NK-92 (cell line): ENCODE results near the gene ODAPH.
"Not testable (repeated sequence)": the region's sequence is repeated elsewhere in the genome, so short reads cannot be mapped to it uniquely, and the experiment has no call there.

Source experiments
- DNase-seq: peaks from one replicate; lab custom pipeline; 2025; ENCODE audit not compliant: unreplicated experiment; lab: John Stamatoyannopoulos, UW

Gene ODAPH

DNA sequence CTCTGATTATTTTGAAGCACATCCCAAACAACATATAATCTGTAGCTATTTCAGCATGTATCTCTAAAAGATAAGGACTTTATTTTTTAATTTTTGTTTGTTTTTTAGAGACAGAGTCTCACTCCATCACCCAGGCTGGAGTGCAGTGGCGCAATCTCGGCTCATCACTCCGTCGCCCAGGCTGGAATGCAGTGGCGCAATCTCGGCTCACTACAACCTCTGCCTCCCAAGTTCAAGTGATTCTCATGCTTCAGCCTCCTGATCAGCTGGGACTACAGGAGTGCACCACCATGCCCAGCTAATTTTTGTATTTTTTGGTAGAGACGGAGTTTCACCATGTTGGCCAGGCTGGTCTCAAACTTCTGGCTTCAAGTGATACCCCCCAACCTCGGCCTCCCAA is 11.6 kb upstream of the ODAPH start:
- DNase-seq = not testable (repeated sequence)

DNA sequence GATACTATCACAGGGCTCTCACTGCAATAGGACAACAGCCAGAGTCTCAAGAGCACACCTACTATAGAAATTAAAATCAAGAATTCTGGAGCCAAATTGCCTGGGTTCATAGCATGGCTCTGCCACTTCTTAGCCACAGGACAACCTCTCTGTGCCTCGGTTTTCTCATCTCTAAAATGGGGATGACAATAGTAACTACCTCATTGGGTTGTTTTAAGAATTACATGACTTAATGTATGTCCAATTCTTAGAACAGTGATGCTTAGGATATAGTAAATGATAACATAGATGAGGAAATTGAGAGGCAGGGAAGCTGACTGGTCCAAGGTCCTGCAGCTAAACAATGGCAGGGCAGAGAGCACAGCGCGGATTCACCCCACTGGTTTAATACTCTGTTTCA is 11.0 kb upstream of the ODAPH start:
- no peak for DNase-seq

DNA sequence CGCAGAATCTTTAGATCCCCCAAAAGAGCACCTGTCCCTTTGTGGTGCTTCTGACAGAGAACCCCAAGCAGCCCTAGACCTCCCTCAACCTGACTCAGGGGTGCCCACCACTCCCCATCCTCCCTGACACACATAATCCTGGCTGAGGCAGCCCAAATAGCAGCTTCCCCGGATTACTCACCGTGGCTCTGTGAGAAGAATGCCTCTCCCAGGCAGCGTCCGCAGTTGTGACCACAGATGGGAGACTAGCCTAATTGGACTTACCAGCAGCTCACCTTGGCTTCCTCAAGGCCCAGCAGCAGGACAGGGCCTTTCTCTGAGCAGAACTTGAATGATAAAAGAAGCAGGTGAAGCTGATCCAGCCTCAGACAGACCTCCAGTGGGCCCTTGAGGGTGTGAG is 10.3 kb upstream of the ODAPH start:
- no peak for DNase-seq

DNA sequence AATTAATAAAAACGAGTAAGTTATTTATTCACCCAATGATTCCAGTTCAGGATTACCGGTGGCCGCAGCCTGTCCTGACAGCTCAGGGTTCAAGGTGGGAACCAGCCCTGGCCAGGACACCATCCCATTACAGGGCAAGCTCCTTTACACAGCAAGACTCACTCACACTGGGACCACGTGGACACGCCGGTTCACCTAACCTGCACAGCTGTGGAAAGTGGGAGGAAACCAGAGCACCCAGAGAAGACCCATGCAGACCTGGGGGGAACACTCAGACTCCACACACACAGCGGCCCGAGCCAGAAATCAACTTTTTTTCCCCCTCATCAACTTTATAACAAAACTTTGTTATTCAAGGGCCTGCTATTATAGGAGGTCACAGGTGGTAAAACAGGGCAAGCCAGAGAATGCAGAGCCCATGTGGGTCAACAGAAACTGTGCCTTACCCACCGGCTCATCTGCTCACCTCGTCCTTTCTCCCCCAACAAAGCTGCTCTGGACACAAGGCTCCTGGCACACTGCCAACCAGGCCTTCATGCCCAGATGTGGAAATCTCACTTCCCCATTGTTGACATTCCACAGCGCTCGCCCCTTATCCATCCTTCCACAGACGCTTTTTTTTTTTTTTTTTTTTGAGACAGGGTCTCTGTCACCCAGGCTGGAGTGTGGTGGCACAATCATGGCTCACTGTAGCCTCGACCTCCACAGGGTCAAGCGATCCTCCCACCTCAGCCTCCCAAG is 8.0 kb upstream of the ODAPH start:
- DNase-seq = no peak

DNA sequence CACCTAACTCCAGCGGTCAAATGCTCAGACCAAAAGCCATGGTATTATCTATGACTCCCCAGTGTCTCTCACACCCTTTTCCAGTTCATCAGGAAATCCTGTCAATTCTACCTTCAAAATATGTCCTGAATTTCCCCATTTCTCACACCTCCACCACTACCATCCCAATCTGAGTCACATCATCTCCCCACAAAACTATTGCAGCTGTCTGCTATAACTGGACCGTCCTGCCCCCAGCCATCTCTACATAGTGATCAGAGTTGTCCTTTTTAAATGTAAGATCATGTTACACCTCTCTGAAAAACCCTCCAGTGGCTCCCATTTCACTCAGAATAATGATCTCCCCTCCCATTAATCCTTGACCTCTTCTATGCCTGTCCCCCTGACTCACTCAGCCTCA is 6.8 kb upstream of the ODAPH start:
- DNase-seq = no peak

DNA sequence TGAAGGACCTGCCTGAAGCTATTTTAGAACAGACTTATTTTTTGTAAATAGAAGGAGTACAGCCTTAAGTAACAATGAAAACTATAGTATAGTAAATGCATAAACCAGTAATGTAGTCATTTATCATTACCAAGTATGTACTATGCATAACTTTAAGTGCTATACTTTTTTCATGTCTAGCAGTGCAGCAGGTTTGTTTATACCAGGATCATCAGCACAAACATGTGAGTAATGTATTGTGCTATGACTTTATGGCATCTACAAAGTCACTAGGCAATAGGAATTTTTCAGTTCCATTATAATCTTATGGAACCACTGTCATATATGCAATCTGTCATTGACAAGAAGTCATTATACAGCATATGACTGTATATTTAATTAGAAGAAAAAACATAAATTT is 3.4 kb upstream of the ODAPH start:
- no peak for DNase-seq

DNA sequence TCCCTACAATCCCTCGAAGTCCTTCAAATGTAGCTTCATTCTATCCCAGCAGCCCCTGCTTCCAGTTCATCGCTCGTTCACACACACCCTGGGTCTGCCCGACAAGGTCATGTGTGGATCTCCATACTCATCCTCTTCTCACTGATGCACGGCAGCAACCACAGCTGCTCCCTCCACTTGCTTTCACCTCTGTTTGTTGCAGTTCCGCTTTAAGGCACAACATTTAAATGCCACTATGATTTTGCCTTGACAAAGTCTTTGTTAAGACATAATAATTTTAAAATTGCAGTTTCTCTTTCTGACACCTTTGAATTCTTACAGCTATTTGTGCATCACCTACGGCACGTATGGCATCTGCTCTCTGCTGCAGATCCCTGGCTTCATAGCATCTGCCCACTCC is 1.8 kb downstream of the ODAPH start:
- DNase-seq = no peak

DNA sequence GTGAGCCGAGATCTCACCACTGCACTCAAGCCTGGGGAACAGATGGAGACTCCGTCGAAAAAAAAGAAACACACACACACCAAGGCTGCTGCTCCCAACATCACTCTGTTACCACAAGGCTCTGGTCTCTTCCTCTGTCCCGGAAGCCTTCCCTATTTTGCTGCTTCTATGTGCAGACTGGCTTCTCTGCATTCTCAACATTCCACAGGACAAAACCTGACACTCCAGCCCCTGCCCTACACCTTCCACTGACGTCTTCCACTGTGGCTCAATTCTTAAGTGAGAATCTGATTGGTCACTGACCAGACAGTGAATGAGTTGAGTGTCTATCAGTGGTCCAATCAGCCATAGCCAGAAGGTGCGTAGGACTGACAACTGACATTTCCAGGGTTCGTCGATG is 5.9 kb downstream of the ODAPH start:
- no peak for DNase-seq

DNA sequence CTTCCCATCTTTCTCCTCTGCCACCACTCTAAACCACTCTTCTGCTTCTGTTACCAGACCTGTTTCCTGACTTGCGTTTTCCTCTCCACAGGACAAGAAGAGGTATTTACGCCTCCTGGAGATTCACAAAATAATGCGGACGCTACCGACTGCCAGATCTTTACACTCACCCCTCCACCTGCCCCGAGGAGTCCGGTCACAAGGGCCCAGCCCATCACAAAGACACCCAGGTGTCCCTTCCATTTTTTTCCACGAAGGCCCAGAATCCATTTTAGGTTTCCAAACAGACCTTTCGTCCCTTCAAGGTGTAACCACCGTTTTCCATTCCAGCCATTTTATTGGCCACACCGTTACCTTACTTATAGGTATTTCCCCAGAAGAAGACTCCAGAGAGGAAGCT is 8.2 kb downstream of the ODAPH start:
- DNase-seq = no peak

DNA sequence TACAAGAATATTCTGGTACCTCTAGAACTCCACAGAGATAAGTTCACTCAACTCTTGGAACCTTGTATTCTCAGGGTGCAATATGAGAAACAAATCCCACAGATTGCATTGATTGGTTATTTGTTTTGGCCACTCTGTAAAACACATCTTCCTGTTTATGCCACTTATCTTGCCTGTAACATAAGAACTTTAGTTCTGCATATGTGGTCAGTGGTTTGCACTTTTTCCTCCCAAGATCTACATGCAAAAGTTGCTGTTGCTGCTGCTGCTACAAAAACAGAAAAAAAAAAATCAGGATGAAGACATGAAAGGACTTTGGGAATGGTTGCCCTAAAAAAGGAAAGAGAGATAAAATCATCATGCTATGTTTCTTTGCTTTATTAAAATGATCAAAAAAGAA is 9.6 kb downstream of the ODAPH start:
- DNase-seq = no peak

DNA sequence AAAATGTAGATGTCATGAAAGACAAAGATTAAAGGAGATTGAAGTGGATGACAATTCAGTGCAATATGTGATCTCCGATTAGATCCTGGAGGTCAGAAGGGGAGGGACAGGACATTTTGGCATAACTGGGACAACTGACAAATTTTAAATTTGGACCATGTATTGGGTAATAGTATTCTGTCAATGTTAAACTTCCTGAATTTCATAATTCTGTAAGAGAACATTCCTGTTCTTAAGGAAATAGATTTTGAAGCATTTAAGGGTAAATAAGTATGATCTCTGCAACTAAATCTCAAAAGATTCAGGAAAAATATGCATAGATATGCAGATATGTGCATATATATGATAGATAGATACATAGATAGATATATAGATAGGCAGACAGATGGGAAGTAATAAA is 11.0 kb downstream of the ODAPH start:
- no peak for DNase-seq

DNA sequence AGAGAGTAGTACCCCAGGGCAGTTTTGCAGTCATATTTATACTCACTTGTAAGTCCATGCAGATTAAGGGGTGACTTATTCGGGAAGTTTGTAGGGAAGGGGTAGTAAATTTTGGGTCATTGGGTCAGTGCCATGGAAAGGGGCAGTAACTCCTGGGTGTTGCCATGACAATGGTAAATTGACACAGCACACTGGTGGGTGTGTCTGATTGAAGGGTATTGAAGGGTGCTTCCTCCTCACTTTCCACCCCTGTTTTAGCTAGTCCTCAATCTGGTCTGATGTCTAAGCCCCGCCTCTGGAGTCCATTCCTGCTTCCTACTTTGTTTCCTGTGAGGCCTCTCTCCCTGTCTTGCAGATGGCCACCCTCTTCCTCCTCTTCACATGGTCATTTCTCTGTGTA is 11.9 kb downstream of the ODAPH start:
- no peak for DNase-seq

DNA sequence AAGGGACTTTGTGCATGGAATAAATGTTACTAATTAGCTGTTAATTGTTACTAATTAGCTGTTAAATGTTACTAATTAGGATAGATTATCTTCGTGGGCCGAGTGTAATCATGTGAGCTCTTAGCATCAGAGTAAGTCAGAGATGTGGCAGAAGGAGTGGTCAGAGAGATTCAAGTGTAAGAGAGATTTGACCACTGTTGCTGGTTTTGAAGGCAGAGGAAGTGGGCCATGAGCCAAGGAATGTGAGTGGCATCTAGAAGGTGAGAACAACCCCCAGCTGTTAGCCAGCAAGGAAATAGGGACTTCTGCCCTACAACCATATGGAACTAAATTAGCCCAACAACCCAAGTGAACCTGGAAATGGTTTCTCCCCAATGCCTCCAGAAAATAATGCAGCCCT is 28.2 kb downstream of the ODAPH start:
- no peak for DNase-seq

DNA sequence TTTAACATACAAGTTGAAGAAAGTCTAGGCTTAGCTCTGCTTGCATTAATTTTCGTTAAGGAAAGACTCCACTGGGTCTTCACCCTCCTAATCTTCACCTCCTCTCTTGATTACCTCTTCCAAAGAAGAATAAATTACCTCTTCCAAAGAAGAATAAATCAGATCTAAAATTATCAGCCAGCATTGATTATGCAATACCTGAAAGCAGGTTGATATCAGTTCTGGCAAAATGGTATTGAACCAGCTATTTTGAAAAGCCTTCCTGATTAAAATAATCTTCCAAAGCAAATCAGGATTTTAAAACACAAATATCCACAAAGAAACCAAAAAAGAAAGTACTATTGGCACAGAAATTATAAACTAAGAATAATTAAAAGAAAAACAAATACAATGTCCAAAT is 37.5 kb downstream of the ODAPH start:
- no peak for DNase-seq

DNA sequence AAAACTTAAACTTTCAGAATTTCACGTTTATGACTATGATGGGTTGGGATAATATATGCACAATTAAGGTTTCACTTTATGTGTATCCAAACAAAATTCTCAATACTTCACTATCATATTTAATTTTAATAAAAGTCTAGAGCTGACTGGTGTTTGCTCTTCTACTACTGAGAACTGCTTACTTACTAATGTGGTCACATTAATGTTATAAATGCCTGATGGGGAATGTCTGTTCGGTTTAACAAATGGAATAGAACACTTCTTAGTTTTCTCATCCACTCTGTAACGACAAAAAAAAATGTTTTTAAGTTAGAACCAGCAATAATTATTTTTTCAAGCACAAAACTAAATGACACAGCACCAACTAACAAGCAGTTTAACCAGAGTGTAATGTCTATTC is 40.2 kb downstream of the ODAPH start:
- DNase-seq = no peak

DNA sequence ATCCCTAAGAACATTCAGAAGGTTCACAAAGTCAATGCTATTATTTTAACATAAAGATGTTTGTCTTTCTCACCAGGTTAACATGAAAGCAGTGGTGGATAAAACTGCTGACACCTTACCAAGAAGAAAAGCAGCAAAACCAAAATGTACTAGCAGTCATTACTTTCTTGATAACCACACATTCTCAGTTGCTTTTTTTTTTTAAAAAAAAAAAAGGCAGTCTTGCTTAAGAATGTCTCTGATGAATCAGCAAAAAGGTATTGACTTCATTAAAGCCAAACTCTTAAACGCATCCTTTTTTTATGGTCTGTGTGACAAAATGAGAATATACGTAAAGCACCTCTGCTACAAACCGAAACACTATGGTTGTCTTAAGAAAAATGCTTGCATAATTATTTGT is 42.5 kb downstream of the ODAPH start:
- no peak for DNase-seq

DNA sequence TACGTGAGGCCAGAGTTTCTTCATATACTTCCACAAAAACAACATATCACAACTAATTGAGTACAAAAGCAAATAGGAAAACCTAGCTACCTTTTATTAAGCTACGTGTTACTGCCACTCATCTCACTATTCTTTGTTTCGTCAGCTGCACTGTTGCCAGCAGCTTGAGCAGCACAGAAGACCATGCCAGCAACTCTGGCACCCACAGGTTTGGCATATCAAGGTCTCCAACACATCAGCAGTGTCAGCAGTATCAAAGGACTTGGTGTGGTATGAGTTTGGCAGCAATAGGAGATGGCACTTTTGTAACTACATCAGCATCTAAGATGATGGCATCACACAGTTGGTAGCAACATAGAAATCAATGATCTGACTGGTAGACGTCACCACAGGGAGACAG is 43.8 kb downstream of the ODAPH start:
- DNase-seq = no peak

DNA sequence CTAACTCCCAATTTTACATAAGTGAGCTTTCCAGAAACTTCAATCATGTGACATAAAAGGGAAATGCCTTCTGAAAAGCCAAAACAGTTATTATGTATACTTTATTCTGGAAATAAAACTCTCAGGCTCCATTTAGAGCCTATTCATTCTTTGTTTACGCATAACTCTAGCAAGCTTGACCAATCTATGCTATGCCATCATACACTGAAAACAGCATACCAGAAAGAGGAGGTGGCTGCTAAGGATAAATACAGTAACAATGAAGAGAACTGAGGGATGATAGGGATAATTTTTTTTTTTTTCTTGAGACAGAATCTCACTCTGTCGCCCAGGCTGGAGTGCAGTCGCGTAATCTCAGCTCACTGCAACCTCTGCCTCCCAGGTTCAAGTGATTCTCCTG is 50.1 kb downstream of the ODAPH start:
- no peak for DNase-seq

DNA sequence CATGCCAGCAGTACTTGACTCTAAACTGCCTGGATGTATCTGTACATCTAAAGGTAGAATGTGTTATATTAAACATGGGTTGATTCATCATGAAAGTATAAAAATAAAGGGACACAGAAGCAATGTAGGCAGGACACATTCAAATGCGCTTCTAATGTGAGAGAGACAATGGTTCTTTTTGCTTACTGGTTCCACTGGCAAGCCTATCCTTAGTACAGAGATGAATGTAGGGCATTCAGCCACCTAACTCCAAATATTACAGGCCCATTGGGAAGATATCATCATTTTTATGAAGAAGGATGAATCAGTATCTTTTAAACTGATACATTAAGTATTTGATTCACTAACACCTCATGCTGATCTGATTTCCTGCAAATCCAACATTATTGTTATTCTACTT is 56.4 kb downstream of the ODAPH start:
- no peak for DNase-seq
